ENCODE measurements around the gene LRP5.

LRP5 gene

GRCh38 chr11:68401856-68402255 lies 89.5 kb downstream of the LRP5 start:
- DNase-seq, result no peak

GRCh38 chr11:68402355-68403031 lies 90.1 kb downstream of the LRP5 start:
- DNase-seq, result no peak

GRCh38 chr11:68403424-68403823 lies 91.0 kb downstream of the LRP5 start:
- no peak for DNase-seq

GRCh38 chr11:68403831-68404230 lies 91.4 kb downstream of the LRP5 start:
- no peak for DNase-seq

- DNase-seq, result no peak
Measured at GRCh38 chr11:68406324-68407313, 94.2 kb downstream of the LRP5 start.

- no peak for DNase-seq
Measured at GRCh38 chr11:68408512-68408911, 96.1 kb downstream of the LRP5 start.

- DNase-seq, result no peak
Measured at GRCh38 chr11:68409748-68410344, 97.5 kb downstream of the LRP5 start.

GRCh38 chr11:68411501-68411991 lies 99.2 kb downstream of the LRP5 start:
- DNase-seq, result no peak

GRCh38 chr11:68412593-68413475 lies 100.4 kb downstream of the LRP5 start:
- no peak for DNase-seq

GRCh38 chr11:68413591-68413999 lies 101.2 kb downstream of the LRP5 start:
- no peak for DNase-seq

GRCh38 chr11:68414496-68415221 lies 102.3 kb downstream of the LRP5 start:
- DNase-seq, result no peak

- DNase-seq, result no peak
Measured at GRCh38 chr11:68416070-68416578, 103.7 kb downstream of the LRP5 start.

GRCh38 chr11:68418648-68419047 lies 106.3 kb downstream of the LRP5 start:
- DNase-seq, result no peak

- no peak for DNase-seq
Measured at GRCh38 chr11:68420171-68420570, 107.8 kb downstream of the LRP5 start.

- DNase-seq, result no peak
Measured at GRCh38 chr11:68423481-68423880, 111.1 kb downstream of the LRP5 start.

- DNase-seq, result no peak
Measured at GRCh38 chr11:68424101-68424632, 111.8 kb downstream of the LRP5 start.

GRCh38 chr11:68424981-68425865 lies 112.8 kb downstream of the LRP5 start:
- no peak for DNase-seq

- no peak for DNase-seq
Measured at GRCh38 chr11:68425866-68426380, 113.5 kb downstream of the LRP5 start.

GRCh38 chr11:68429661-68430060 lies 117.3 kb downstream of the LRP5 start:
- DNase-seq, result no peak

GRCh38 chr11:68430384-68430783 lies 118.0 kb downstream of the LRP5 start:
- DNase-seq, result no peak

All from activated effector memory CD4-positive, alpha-beta T cell treated with Interleukin-2 at 50 U/mL for 16 hours (primary cell).